Heart left ventricle (tissue), 13 donors: ENCODE results near the gene MYMK.

ENCODE experiments used
- POLR2A ChIP-seq, 2 donors: fragments of 450-650 bp; IDR thresholded peaks; one replicate each; pipeline ENCODE4 v1.6.1; 2017; ENCODE audit warnings: antibody characterized with exemption in 2 of 2, mild to moderate bottlenecking in 2 of 2, moderate library complexity in 2 of 2
- TF ChIP-seq, protein P1 (sequence below), 12 donors: fragments of 200-600 bp; sonication (generic) in 4 of 12; IDR thresholded peaks; one replicate each; pipeline versions ENCODE4 v1.5.0 to v1.8.0; 2018 to 2022; ENCODE audit warnings: antibody characterized with exemption in 12 of 12, mild to moderate bottlenecking in 5 of 12
- donor health status: ischemic (EF 13 %, LVEDD 7.1; RV severe dilation, severe dysfunction).
- donor health status: DM: no; HTN: yes; CAD: no.
- donor health status: DM: no; HTN: no; CAD: no.
- donor health status: ischemic (EF 25% LVEDD 6.9; RV normal size, moderate dysfunction).
- donor health status: ischemic (EF 25% LVEDD 5.7; RV mildly dilated, moderate dysfunction).
- donor health status: ischemic (EF 35%, LVEDD 5.7; RV mildly dilated, moderate dysfunction).
- donor health status: nonischemic (EF 11% LVEDD 7.7; RV severe dilation, severe dysfunction).
- donor health status: DM: yes; HTN: yes; CAD: no.
- donor health status: PGD.
- donor health status: ischemic (EF 29% LVEDD 5.4; RV normal size, mild dysfunction).
- donor health status: nonischemic (EF 23%, LVEDD 6.1; RV moderate dilation, normal function).

GRCh38 chr9:133508046-133508445, 16.7 kb downstream of the MYMK start:
- TF ChIP-seq, protein P1, sequence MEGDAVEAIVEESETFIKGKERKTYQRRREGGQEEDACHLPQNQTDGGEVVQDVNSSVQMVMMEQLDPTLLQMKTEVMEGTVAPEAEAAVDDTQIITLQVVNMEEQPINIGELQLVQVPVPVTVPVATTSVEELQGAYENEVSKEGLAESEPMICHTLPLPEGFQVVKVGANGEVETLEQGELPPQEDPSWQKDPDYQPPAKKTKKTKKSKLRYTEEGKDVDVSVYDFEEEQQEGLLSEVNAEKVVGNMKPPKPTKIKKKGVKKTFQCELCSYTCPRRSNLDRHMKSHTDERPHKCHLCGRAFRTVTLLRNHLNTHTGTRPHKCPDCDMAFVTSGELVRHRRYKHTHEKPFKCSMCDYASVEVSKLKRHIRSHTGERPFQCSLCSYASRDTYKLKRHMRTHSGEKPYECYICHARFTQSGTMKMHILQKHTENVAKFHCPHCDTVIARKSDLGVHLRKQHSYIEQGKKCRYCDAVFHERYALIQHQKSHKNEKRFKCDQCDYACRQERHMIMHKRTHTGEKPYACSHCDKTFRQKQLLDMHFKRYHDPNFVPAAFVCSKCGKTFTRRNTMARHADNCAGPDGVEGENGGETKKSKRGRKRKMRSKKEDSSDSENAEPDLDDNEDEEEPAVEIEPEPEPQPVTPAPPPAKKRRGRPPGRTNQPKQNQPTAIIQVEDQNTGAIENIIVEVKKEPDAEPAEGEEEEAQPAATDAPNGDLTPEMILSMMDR (IDR thresholded peaks at IDR 0.05): no peak
- TF ChIP-seq POLR2A (IDR thresholded peaks at IDR 0.05): no peak
